ENCODE results near the gene SLC2A9. TPM values are rescaled to one million over a fixed set of nuclear protein-coding genes. Genes with fewer than 3 reads are reported as not detected.
"Not testable (repeated sequence)": the region's sequence is repeated elsewhere in the genome, so short reads cannot be mapped to it uniquely, and the experiment has no call there.

The SLC2A9 gene
- total and polyA plus RNA-seq, 7 donors, result 0.92 to 6.7 (median 5.2) TPM; not detected in 1

DNA sequence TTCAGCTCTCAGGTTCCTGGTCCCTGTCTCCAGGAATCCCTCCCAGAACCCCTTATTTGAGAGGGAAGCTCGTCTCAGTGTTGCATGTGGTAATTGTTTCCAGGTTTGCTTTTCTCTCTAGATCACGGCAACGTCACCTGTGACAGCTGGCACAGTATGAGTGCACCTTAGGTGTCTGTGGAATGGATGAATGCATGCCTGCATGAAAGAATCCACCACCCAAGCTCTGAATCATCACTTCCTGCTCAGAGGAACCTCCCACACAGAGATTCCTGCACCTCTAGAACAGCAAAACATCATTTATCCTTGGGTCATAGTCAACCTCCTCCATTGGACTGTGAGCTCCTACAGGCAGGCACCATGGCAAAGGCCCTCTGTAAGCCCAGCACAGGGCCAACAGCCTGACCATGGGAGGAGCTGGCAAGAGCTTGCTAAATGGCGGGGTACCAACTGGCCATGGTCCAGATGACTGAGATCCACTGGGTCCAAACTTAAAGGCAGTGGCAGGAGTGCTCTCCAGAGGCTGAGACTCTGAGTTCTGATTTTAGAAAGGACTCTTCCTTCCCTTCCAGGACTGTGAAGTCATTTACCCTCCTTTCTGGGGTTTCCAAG, 116.2 kb downstream of the SLC2A9 start:
- TF ChIP-seq POLR2A (IDR thresholded peaks at IDR 0.05) (no peak), POLR2AphosphoS5 (IDR thresholded peaks at IDR 0.05) (no peak), EP300 (IDR thresholded peaks at IDR 0.05) (no peak)
- TF ChIP-seq, protein P1, sequence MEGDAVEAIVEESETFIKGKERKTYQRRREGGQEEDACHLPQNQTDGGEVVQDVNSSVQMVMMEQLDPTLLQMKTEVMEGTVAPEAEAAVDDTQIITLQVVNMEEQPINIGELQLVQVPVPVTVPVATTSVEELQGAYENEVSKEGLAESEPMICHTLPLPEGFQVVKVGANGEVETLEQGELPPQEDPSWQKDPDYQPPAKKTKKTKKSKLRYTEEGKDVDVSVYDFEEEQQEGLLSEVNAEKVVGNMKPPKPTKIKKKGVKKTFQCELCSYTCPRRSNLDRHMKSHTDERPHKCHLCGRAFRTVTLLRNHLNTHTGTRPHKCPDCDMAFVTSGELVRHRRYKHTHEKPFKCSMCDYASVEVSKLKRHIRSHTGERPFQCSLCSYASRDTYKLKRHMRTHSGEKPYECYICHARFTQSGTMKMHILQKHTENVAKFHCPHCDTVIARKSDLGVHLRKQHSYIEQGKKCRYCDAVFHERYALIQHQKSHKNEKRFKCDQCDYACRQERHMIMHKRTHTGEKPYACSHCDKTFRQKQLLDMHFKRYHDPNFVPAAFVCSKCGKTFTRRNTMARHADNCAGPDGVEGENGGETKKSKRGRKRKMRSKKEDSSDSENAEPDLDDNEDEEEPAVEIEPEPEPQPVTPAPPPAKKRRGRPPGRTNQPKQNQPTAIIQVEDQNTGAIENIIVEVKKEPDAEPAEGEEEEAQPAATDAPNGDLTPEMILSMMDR (IDR thresholded peaks at IDR 0.05), result no peak

DNA sequence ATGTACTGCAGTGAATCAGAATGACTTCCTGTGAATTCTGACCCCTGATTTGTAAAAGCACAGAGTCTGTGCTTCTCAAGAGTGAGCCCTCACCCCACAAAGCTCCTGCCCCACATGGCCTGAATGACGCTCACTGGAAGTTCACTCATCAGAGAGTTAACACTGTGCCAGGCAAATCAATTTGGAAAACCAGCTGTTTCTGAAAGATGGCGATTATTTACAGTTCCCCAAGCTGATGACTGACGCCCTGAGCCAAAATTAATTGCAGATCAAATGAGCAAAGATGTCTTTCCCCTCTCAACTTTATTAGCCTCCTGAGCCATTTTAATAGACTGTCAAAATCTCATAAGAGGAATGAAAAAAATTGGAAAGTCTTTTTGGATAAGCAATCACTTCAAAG, 118.0 kb downstream of the SLC2A9 start:
- Histone ChIP-seq H3K4me3 (no peak overlapping the region), H3K4me1 (peaks cover 0 to 7% (median 0%) of the 10 kb centered on the region in 4 donors), H3K27ac (no peak overlapping the region), H3K36me3 (no peaks in the 10 kb centered on the region), H3K27me3 (no peaks in the 10 kb centered on the region), H3K9me3 (no peaks in the 10 kb centered on the region)
- intact Hi-C loops (cut with DNase I), result no loop called here
- no peak for TF ChIP-seq POLR2AphosphoS5 (IDR thresholded peaks at IDR 0.05)
- TF ChIP-seq, protein P1 (IDR thresholded peaks at IDR 0.05), result no peak
- TF ChIP-seq EP300 (IDR thresholded peaks at IDR 0.05), result no peak
- no peak for TF ChIP-seq POLR2A (IDR thresholded peaks at IDR 0.05)
- WGBS, 2 donors, result 91 to 93% methylated on average over 3 of the region's 3 CpGs
- DNase-seq, result no peak

More for the DNA sequence above, 116.2 kb downstream of the SLC2A9 start:
- H3K4me1 ChIP-seq, result peaks cover 0 to under 1% (median 0%) of the 10 kb centered on the region in 4 donors
- no peak overlapping the region for H3K27ac ChIP-seq
- H3K9me3 ChIP-seq, result no peaks in the 10 kb centered on the region
- H3K27me3 ChIP-seq, result no peaks in the 10 kb centered on the region
- no peak overlapping the region for H3K4me3 ChIP-seq
- WGBS, 2 donors, result 85 to 95% methylated on average over 4 of the region's 4 CpGs
- intact Hi-C loops (cut with DNase I), result no loop called here
- DNase-seq, result no peak
- H3K36me3 ChIP-seq, result no peaks in the 10 kb centered on the region

DNA sequence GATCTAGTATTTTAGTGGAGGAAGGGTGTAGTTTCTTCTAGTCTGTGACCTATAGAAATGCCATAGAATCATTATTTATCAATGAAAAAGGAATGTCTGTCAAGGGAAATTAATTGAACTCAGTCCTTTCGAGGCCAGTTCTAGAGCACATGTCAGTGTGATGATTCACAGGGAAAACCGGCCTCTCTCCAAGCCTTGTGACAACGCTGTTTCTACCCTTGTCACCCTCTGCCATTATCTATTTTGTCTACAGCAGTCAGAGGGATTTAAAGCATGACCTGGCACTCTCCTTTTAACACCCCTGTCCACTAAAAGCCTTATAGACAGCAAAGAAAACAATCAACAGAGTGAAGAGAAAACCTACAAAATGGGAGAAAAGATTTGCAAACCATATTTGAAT, 120.0 kb downstream of the SLC2A9 start:
- intact Hi-C loops (cut with DNase I), result no loop called here
- no peak for TF ChIP-seq POLR2AphosphoS5 (IDR thresholded peaks at IDR 0.05)
- TF ChIP-seq, protein P1 (IDR thresholded peaks at IDR 0.05), result no peak
- no peak for TF ChIP-seq POLR2A (IDR thresholded peaks at IDR 0.05)
- no peak for TF ChIP-seq EP300 (IDR thresholded peaks at IDR 0.05)
- H3K27me3 ChIP-seq, result no peaks in the 10 kb centered on the region

DNA sequence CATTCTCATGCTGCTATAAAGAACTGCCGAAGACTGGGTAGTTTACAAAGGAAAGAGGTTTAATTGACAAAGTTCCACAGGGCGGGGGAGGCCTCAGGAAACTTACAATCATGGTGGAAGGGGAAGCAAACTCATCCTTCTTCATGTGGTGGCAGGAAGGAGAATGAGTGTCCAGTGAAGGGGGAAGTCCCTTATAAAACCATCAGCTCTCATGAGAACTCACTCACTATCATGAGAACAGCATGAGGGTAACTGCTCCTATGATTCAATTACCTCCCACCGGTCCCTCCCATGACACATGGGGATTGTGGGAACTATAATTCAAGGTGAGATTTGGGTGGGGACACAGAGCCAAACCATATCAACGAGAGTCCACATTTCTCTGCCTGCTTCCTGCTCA, 120.7 kb downstream of the SLC2A9 start:
- H3K36me3 ChIP-seq; H3K4me1 ChIP-seq; intact Hi-C loops (cut with DNase I); H3K27ac ChIP-seq; H3K9me3 ChIP-seq; H3K27me3 ChIP-seq; DNase-seq; H3K4me3 ChIP-seq: not testable (repeated sequence)
- 49 to 66% methylated on average over 4 of the region's 4 CpGs for WGBS, 2 donors

More for the DNA sequence above, 120.0 kb downstream of the SLC2A9 start:
- peaks cover 0 to 7% (median 0%) of the 10 kb centered on the region in 4 donors for H3K4me1 ChIP-seq
- WGBS, 2 donors, result 88 to 93% methylated on average over 3 of the region's 3 CpGs
- H3K9me3 ChIP-seq, result no peaks in the 10 kb centered on the region
- H3K4me3 ChIP-seq, result no peak overlapping the region
- no peaks in the 10 kb centered on the region for H3K36me3 ChIP-seq
- H3K27ac ChIP-seq, result no peak overlapping the region
- DNase-seq, result no peak

DNA sequence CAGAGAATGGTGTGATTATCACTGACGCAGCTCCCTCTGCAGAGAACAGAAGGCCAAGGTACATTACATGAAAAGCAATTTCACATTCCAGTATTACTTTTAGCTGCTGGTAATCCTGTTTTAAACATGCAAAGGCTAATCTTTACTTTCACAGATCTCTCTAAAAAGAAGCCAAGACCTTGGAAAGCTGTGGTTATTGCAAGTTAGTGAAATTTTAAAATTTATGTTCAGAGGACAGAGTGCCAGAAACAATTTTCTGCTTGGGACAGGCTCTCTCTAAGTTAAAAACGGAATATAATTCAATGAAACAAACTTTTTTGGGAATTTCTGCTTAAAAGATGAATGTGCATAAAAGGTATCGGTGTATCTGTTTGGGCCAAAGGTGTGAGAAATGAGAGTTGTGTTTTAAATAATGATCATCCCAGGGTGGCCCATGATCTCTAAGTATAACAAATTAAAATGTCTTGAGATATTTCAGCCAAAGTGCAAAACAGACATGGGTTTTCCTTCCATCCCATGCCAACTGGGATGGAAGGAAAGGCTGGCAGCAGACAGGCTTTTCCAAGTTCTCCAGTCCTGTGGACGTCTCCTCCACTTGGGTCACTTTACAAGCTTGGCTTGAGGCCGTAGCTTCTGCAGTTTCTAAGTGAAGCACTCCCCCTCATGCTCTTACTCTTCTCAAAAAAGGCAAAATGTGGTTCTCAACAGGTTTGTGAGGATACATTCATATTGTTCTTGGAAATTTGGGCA, 121.8 kb downstream of the SLC2A9 start:
- intact Hi-C loops (cut with DNase I), result no loop called here
- Histone ChIP-seq H3K36me3 (no peaks in the 10 kb centered on the region), H3K27me3 (no peaks in the 10 kb centered on the region), H3K4me1 (peaks cover 0 to 7% (median 0%) of the 10 kb centered on the region in 4 donors), H3K9me3 (no peaks in the 10 kb centered on the region), H3K27ac (no peak overlapping the region), H3K4me3 (no peak overlapping the region)
- 76 to 84% methylated on average over 5 of the region's 5 CpGs for WGBS, 2 donors
- TF ChIP-seq POLR2A (IDR thresholded peaks at IDR 0.05) (no peak), POLR2AphosphoS5 (IDR thresholded peaks at IDR 0.05) (no peak), EP300 (IDR thresholded peaks at IDR 0.05) (no peak)
- TF ChIP-seq, protein P1 (IDR thresholded peaks at IDR 0.05), result no peak
- no peak for DNase-seq
